Fibroblast of villous mesenchyme (primary cell): Measurements from ENCODE around the gene GGT6. TPM values are rescaled to one million over a fixed set of nuclear protein-coding genes. Genes with fewer than 3 reads are reported as not detected.

ENCODE experiments used
- DNase-seq: peaks from one replicate; pipeline ENCODE4 v3.0.0-alpha.2; 2010; ENCODE audit warnings: low read depth
- H3K4me3 ChIP-seq: 2 replicates; pipeline ENCODE4 v1.5.1; 2011; ENCODE audit warnings: low read depth, mild to moderate bottlenecking, low read length
- CTCF ChIP-seq: IDR thresholded peaks from 2 replicates; pipeline ENCODE4 v1.5.1; 2012; ENCODE audit warnings: low read depth, mild to moderate bottlenecking, low read length; ENCODE audit not compliant: insufficient read depth
- total RNA-seq: library from RNA; depleted of rRNA; stranded (reverse); fragments of >200 nt; gene quantifications from 2 replicates; pipeline ENCODE4 v1.2.3, GENCODE V29; 2012

Gene GGT6
- total RNA-seq, 1 donor: not detected

- no peak for TF ChIP-seq CTCF
- no peak for DNase-seq
- H3K4me3 ChIP-seq: no peak overlapping the region
Observed at GRCh38 chr17:4538236-4539002, 22.0 kb downstream of the GGT6 start.

GRCh38 chr17:4537451-4538235, 22.7 kb downstream of the GGT6 start:
- no peak for DNase-seq
- no peak for TF ChIP-seq CTCF

GRCh38 chr17:4536742-4537411, 23.5 kb downstream of the GGT6 start:
- no peak for TF ChIP-seq CTCF
- no peak overlapping the region for H3K4me3 ChIP-seq
- peak; percentile 48 for DNase-seq

More at GRCh38 chr17:4537451-4538235, 22.7 kb downstream of the GGT6 start:
- H3K4me3 ChIP-seq: no peak overlapping the region

- H3K4me3 ChIP-seq: peak overlapping the region; percentile 9
- DNase-seq: peak; percentile 18
- no peak for TF ChIP-seq CTCF
Observed at GRCh38 chr17:4536259-4536741, 24.1 kb downstream of the GGT6 start.

- no peak for DNase-seq
- H3K4me3 ChIP-seq: no peak overlapping the region
- no peak for TF ChIP-seq CTCF
Observed at GRCh38 chr17:4535667-4536258, 24.6 kb downstream of the GGT6 start.

- H3K4me3 ChIP-seq: no peak overlapping the region
- no peak for DNase-seq
- no peak for TF ChIP-seq CTCF
Observed at GRCh38 chr17:4534928-4535666, 25.3 kb downstream of the GGT6 start.
